NOMO-1 treated with dmso at 0.1 percent for 144 hours (cell line): ENCODE results near the gene SPRYD3.

Experiments
- DNase-seq: peaks from one replicate; lab custom pipeline; 2025; ENCODE audit not compliant: unreplicated experiment; lab: John Stamatoyannopoulos, UW

Gene SPRYD3

DNA sequence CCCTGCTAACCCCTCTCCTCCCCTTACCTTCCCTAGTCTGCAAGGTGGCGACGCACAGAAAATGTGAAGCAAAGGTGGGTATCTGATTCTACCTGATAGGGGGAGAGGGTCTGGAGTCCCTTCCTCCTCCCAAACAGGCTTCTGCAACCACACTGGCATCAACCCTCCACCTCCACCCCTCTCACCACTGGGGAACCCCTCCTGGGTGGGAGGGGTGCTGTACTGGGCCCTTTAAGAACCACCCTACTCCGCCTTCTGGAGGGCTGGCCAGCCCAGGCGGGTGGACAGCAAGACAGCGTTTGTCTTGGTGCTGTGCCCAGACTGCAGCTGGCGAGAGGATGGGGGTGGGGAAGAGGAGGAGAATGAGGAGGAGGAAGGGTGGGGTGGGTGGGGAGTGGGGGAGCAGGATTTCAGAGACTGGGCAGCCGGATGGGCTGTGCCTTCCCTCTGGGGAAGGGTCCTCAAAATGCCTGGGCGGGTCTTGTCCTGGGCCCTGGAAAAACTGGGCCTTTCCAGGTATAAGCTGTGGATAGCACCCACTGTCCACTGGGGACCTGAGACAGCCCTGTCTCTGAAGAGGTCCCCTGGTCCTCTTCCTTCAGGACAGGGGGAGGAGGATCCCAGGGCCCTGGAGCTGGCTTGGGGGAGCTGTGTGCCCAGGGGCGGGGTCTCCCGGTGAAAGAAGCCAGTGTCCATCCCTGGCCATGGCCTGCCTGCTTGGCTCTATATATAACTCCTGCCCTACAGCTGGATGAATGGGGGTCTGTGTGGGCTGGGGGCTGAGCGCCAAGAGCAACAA, 26.6 kb downstream of the SPRYD3 start:
- no peak for DNase-seq

DNA sequence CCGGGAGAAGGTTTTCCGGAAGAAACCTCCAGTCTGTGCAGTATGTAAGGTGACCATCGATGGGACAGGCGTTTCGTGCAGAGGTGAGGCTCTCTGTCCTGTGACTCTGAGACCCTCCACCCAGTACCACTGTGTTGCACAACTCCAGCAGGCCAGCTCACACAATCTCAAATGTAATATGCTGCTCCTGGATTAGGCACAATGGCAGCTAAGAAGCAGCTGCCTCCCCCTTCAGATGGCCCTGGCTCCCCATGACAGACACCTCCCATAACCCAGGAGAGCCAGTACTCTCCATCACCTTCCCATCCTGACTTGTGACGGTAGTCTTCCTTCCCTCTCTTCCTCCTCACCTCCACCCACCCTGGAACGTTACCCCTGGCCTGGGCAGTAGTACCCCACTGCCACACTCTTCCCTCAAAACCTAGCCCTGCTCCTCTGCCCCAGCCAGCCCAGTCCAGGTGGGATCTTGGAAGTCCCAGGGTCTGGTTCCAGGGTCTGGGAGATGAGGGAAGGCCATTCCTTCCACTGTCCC, 27.2 kb downstream of the SPRYD3 start:
- no peak for DNase-seq

GRCh38 chr12:53051058-53051880, 27.9 kb downstream of the SPRYD3 start:
- no peak for DNase-seq

DNA sequence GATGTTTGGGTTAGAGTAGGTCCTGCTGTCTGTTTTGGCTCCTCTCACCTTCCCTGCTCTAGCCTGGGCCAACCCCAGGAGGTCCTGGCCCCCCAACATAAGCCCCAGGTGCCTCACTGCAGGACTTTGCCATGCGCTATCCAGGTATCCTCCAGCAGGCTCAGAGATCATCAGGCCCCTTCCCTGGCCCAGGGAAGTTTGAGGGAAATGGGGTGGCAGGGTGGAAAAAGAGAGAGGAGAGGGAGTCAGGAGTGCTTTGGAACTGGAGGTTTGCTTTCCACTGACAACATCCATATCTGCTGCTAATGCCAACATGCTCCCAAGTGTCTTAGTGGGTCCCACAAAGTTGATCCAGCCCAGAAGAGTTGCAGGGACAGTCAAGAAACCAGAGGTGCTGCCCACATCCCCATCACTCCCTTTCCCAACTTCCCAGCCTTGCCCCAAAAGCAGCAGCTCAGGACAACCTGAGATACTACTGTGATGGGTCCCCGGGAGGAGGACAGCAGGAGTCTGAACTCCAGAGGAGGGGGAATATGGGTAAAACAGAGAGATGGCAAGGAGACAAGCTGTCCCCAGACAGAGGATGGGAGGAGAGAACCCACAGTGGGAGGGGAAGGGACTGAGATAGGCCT, 28.6 kb downstream of the SPRYD3 start:
- DNase-seq = no peak

- DNase-seq = no peak
Measured at GRCh38 chr12:53049571-53050318, 29.4 kb downstream of the SPRYD3 start, which contains the start of gene TNS2. TNS2 (plus strand) TSS chr12:53050065; CDS start chr12:53050186, 121 bp downstream.

- no peak for DNase-seq
Measured at GRCh38 chr12:53048780-53049401, 30.3 kb downstream of the SPRYD3 start.

DNA sequence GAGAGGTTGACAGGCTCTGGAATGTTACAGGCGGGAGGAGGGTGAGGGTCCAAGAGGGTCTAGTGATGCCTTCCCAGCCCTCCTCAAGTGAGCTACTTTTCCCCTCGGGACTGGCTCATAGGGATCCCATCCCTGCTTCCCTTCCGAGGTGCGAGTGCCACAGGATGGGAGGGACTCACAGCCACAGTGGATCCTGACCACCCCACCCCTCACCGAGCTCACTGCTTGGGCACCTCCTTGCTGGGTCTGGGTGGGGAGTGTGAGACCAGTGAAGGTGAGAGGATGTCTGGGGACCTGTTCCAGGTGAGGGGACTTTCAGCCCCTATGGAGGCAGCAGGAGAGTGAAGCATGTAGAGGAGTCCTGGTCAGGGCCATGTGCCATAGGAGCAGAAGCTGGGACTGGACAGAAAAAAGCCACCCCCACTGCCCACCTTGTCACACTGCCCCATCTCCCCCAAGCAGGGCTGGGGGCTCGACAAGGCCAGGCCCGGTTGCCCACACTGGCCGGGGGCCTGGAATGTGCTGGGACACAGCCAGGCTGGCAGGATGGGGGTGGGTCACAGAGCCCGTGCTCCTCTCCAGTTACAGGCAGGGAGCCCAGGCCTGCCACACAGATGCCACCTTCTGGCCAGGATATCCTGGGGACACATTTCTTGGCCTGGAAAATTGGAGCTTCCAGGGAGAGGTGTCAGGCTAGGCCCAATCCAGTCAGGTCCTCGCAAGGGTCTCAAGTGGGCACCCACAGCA, 31.0 kb downstream of the SPRYD3 start:
- no peak for DNase-seq

- DNase-seq = peak; percentile 25
Measured at GRCh38 chr12:53047221-53048032, 31.8 kb downstream of the SPRYD3 start.

GRCh38 chr12:53046655-53047220, 32.5 kb downstream of the SPRYD3 start:
- peak; percentile 59 for DNase-seq

DNA sequence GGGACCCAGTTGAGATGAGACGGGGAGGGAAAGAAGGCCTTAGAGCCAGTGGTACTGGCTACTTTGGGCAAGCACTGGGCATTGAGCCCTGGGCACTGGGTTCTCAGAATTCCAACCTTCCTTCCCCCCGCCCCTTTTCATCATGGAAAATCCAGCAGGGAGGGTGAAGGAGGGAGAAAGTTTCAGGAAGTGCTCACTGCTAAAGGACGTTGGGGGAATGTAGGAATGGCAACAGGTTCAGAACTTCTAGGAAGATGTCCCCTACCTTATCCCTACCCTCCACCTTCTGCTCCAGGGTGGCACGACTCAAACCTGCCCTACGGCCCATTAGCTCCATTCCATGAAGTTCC, 33.5 kb downstream of the SPRYD3 start:
- DNase-seq = no peak

- no peak for DNase-seq
Measured at GRCh38 chr12:53044896-53045695, 34.1 kb downstream of the SPRYD3 start.

- no peak for DNase-seq
Measured at GRCh38 chr12:53044052-53044581, 35.1 kb downstream of the SPRYD3 start.

- DNase-seq = no peak
Measured at GRCh38 chr12:53042607-53043454, 36.4 kb downstream of the SPRYD3 start.

DNA sequence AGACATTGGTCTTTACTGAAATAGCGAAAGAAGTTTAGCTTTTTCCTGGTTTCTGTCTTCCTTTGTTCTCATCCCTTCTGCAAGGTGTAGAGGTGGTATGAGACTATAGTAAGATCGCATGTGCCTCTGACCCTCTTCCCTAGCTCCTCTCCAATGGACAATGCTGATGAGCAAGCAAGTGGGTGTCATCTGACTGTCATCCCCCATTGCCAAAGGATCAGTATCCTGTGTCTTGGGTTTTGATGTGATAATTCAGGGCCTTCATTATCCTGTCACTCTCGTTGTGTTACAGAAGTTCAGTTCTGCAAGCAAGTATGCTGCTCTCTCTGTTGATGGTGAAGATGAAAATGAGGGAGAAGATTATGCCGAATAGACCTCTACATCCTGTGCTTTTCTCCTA, 39.3 kb downstream of the SPRYD3 start:
- no peak for DNase-seq

- no peak for DNase-seq
Measured at GRCh38 chr12:53036802-53037201, 42.4 kb downstream of the SPRYD3 start.

- DNase-seq = no peak
Measured at GRCh38 chr12:53034459-53034858, 44.7 kb downstream of the SPRYD3 start.
